Measurements from ENCODE around the gene NEK11.

NEK11 gene

DNA sequence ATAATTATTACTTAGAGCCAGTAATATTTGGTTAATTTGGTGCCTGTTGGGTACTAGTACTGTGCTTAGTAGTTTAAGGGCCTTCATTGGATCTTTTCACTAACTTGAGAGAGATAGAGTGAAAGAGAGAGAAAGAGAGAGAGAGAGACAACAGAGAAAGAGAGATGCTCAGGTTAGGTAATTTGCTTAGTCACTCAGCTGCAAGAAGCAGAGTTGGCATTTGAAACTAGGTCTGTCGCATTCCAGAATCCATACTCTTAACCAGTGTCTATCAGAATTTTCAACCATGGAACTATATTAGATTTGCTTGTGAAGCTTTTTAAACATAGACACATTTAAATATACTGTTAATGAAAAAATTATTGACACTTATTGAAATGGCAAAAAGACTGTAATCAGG is 323.8 kb downstream of the NEK11 start:
- Histone ChIP-seq H3K27me3 (ENCODE audit: insufficient read depth, poor library complexity, severe bottlenecking) (no peaks in the 10 kb centered on the region), H3K4me3 (ENCODE audit: severe bottlenecking) (no peak overlapping the region), H3K27ac (ENCODE audit: poor library complexity, severe bottlenecking) (peak overlapping the region; percentile 5), H3K4me1 (ENCODE audit: insufficient read depth, poor library complexity, severe bottlenecking) (peaks cover 6% of the 10 kb centered on the region), H3K9me3 (ENCODE audit: severe bottlenecking) (no peaks in the 10 kb centered on the region), H3K36me3 (ENCODE audit: low read depth) (no peaks in the 10 kb centered on the region)
- TF ChIP-seq, protein P1, sequence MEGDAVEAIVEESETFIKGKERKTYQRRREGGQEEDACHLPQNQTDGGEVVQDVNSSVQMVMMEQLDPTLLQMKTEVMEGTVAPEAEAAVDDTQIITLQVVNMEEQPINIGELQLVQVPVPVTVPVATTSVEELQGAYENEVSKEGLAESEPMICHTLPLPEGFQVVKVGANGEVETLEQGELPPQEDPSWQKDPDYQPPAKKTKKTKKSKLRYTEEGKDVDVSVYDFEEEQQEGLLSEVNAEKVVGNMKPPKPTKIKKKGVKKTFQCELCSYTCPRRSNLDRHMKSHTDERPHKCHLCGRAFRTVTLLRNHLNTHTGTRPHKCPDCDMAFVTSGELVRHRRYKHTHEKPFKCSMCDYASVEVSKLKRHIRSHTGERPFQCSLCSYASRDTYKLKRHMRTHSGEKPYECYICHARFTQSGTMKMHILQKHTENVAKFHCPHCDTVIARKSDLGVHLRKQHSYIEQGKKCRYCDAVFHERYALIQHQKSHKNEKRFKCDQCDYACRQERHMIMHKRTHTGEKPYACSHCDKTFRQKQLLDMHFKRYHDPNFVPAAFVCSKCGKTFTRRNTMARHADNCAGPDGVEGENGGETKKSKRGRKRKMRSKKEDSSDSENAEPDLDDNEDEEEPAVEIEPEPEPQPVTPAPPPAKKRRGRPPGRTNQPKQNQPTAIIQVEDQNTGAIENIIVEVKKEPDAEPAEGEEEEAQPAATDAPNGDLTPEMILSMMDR (IDR thresholded peaks at IDR 0.05; ENCODE audit: poor library complexity, severe bottlenecking), result no peak
- ATAC-seq (ENCODE audit: low read depth) (peak; percentile 49; the same call in 2 of the 3 replicates), DNase-seq (ENCODE audit: low spot score) (no peak)

DNA sequence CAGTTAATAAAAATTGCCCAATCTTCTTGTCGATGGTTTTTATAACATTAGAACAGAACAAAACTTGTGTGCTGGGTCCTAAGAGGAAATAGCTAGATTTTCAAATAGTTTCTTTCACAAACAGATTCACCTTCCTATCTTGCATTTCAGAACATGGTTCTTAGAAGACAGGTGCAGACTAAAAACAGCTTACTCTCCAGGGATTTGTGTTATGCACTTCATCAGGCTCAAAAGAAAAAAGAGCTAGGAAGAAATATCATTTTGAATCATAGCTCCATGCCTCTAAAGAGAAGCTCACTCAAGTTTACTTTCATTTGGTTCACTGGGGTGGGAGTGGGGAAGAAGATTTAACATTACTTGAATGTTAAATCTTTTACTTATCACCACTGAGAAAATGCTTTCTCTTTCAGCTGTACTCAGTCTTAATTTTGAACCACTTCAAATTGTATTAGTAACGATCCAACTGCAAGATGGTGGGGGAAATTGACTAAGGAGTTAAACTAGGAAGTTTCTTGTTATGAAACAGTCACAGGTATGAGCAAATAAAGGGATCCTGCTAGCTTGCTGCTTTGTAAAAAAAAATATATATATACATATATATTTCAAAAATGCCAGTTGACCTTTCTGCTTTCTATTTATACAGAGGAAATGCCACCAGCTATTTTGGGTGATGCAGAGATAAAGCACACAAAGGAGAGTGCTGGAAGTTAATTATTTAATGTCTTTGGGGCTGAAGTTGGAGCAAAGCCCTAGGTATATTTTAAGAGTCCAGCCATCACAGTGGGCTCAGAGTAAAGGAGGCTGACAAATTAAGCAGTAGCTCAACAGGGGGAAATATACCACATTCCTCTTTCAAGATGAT is 326.6 kb downstream of the NEK11 start:
- TF ChIP-seq, protein P1 (IDR thresholded peaks at IDR 0.05; ENCODE audit: poor library complexity, severe bottlenecking), result no peak
- no peak for ATAC-seq (ENCODE audit: low read depth)
- DNase-seq (ENCODE audit: low spot score), result no peak
- Histone ChIP-seq H3K9me3 (ENCODE audit: severe bottlenecking) (no peaks in the 10 kb centered on the region), H3K36me3 (ENCODE audit: low read depth) (no peaks in the 10 kb centered on the region), H3K4me3 (ENCODE audit: severe bottlenecking) (no peak overlapping the region), H3K4me1 (ENCODE audit: insufficient read depth, poor library complexity, severe bottlenecking) (peaks cover 6% of the 10 kb centered on the region), H3K27ac (ENCODE audit: poor library complexity, severe bottlenecking) (no peak overlapping the region), H3K27me3 (ENCODE audit: insufficient read depth, poor library complexity, severe bottlenecking) (no peaks in the 10 kb centered on the region)

DNA sequence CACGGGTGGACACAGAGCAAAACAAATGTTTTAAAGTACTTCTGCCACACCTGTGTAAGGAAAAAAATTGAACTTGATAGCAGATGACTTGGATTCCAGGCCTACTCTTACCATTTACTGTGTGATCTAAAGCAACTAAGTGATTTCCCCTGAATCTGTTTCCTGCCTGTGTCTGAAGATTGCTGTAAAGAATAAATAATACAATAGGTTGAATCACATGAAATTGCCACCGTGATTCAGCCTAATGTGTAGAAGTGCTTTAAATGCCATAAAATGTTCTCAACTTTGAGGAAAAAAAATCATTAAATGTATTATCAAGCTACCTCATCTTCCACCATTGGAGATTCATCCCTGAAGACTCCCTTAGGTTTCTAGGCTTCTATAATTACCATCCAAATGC is 327.3 kb downstream of the NEK11 start:
- H3K27me3 ChIP-seq (ENCODE audit: insufficient read depth, poor library complexity, severe bottlenecking), result no peaks in the 10 kb centered on the region
- ATAC-seq (ENCODE audit: low read depth), result no peak
- no peak overlapping the region for H3K4me3 ChIP-seq (ENCODE audit: severe bottlenecking)
- H3K36me3 ChIP-seq (ENCODE audit: low read depth), result no peaks in the 10 kb centered on the region
- H3K4me1 ChIP-seq (ENCODE audit: insufficient read depth, poor library complexity, severe bottlenecking), result peaks cover 6% of the 10 kb centered on the region
- H3K27ac ChIP-seq (ENCODE audit: poor library complexity, severe bottlenecking), result no peak overlapping the region
- no peak for DNase-seq (ENCODE audit: low spot score)
- H3K9me3 ChIP-seq (ENCODE audit: severe bottlenecking), result no peaks in the 10 kb centered on the region
- TF ChIP-seq, protein P1 (IDR thresholded peaks at IDR 0.05; ENCODE audit: poor library complexity, severe bottlenecking), result no peak

DNA sequence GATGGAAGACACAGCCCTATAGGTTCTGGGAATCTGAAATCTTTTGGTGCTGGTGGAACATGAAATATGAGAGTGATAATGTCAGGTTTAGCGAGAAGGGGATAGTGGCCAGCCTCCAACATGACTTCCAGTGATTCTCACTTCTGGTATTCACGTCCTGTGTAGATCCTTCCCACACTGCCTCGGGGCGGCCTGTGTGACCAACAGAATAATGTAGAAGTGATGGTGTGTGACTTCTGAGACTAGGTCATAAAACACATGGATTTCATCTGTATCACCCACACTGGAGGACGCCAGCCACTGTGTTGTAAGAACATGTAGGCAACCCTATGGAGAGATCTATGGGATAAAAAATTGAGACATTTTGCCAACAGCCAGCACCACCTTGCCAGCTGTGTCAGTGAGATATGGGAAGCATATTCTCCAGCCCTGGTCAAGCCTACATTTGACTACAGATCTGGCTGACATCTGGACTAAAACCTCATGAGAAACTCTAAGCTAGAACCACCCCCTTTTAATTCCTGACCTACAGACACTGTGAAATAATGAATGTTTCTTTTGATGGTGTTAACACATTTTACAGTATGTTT is 329.4 kb downstream of the NEK11 start:
- TF ChIP-seq, protein P1 (IDR thresholded peaks at IDR 0.05; ENCODE audit: poor library complexity, severe bottlenecking), result no peak
- H3K4me3 ChIP-seq (ENCODE audit: severe bottlenecking), result no peak overlapping the region
- no peaks in the 10 kb centered on the region for H3K36me3 ChIP-seq (ENCODE audit: low read depth)
- H3K9me3 ChIP-seq (ENCODE audit: severe bottlenecking), result no peaks in the 10 kb centered on the region
- H3K27ac ChIP-seq (ENCODE audit: poor library complexity, severe bottlenecking), result no peak overlapping the region
- no peaks in the 10 kb centered on the region for H3K27me3 ChIP-seq (ENCODE audit: insufficient read depth, poor library complexity, severe bottlenecking)
- no peak for DNase-seq (ENCODE audit: low spot score)
- no peaks in the 10 kb centered on the region for H3K4me1 ChIP-seq (ENCODE audit: insufficient read depth, poor library complexity, severe bottlenecking)
- no peak for ATAC-seq (ENCODE audit: low read depth)

DNA sequence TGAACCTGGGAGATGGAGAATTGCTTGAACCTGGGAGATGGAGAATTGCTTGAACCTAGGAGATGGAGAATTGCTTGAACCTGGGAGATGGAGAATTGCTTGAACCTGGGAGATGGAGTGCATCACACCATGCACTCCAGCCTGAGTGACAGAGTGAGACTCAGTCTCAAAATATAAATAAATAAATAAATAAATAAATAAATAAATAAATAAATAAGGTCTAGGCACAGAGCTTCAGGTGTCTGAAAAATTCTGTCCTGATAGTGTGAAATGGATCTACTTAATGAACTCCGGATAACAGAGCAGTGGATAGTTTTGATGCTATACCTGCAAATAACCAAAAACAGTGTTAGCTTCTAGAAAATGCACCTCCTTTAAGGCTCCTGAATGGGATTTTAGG is 330.6 kb downstream of the NEK11 start:
- TF ChIP-seq, protein P1 (IDR thresholded peaks at IDR 0.05; ENCODE audit: poor library complexity, severe bottlenecking), result no peak
- no peak overlapping the region for H3K27ac ChIP-seq (ENCODE audit: poor library complexity, severe bottlenecking)
- H3K9me3 ChIP-seq (ENCODE audit: severe bottlenecking), result no peaks in the 10 kb centered on the region
- H3K27me3 ChIP-seq (ENCODE audit: insufficient read depth, poor library complexity, severe bottlenecking), result no peaks in the 10 kb centered on the region
- H3K36me3 ChIP-seq (ENCODE audit: low read depth), result no peaks in the 10 kb centered on the region
- no peaks in the 10 kb centered on the region for H3K4me1 ChIP-seq (ENCODE audit: insufficient read depth, poor library complexity, severe bottlenecking)
- no peak overlapping the region for H3K4me3 ChIP-seq (ENCODE audit: severe bottlenecking)
- DNase-seq (ENCODE audit: low spot score), result no peak
- ATAC-seq (ENCODE audit: low read depth), result no peak

Measured in RWPE2 (cell line).